GM13976 (cell line): Measurements from ENCODE around the gene ALLC.
"Not testable (repeated sequence)": the region's sequence is repeated elsewhere in the genome, so short reads cannot be mapped to it uniquely, and the experiment has no call there.

Source experiments
- DNase-seq: peaks from one replicate; pipeline ENCODE4 v3.0.0; 2012; ENCODE audit warnings: low spot score
- CTCF ChIP-seq: IDR thresholded peaks from 2 replicates; pipeline ENCODE4 v1.5.1; 2012; ENCODE audit warnings: borderline replicate concordance, mild to moderate bottlenecking; ENCODE audit not compliant: insufficient read depth; ENCODE audit errors: extremely low read depth, missing control alignments, control extremely low read depth
- in situ Hi-C: fragments of 300-500 bp; cut with MboI; formaldehyde crosslinking; loops from one replicate; pipeline ENCODE4 v1.12.0; 2022; ENCODE audit warnings: low sequenced_read_pairs, mixed read lengths, inconsistent platforms; ENCODE audit not compliant: unreplicated experiment

Gene ALLC

GRCh38 chr2:3657881-3658280 lies at the start of gene ALLC:
Gene ALLC (plus strand): TSS chr2:3658200. CDS start chr2:3671158, 12,958 bp downstream.
- DNase-seq: no peak
- in situ Hi-C loops: no loop called here
- no peak for TF ChIP-seq CTCF

GRCh38 chr2:3608373-3609278 lies 49.4 kb upstream of the ALLC start:
- DNase-seq: peak; percentile 9
- TF ChIP-seq CTCF: no peak
- in situ Hi-C loops: no loop called here

DNA sequence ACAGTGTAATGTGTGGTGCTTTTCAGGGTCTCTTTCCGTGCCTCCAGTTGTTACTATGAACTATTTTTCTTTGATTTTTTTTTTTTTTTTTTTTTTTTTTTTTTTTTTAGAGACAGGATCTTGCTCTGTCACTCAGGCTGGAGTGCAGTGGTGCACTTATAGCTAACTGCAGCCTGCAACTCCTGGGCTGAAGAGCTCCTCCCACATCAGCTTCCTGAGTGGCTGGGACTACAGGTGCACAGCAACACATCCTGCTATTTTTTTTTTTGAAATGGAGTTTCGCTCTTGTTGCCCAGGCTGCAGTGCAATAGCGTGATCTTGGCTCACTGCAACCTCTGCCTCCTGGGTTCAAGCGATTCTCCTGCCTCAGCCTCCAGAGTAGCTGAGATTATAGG lies 48.7 kb upstream of the ALLC start:
- in situ Hi-C loops, DNase-seq: not testable (repeated sequence)

DNA sequence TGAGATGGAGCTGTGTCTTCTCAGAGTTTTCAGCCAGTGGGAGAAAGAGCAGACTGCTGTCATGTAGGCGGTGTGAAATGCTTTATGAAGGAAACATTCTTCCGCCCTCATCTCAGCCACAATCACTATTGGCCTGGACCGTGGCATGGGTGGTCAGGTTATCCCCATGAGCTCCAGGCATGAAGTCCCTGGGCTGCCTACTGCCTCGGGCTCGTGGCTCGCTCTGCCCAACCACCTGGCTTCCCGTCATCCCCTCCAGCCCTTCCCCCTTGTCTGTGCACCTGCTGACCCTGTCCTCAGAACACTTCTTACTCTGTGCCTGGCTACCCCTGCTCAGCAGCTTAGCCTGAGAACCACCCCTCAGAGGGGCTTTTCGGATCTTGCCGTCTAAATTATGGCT lies 47.6 kb upstream of the ALLC start:
- TF ChIP-seq CTCF: no peak
- DNase-seq: no peak
- in situ Hi-C loops: no loop called here

GRCh38 chr2:3610881-3611505 lies 47.0 kb upstream of the ALLC start:
- no peak for DNase-seq
- in situ Hi-C loops: no loop called here
- TF ChIP-seq CTCF: no peak

DNA sequence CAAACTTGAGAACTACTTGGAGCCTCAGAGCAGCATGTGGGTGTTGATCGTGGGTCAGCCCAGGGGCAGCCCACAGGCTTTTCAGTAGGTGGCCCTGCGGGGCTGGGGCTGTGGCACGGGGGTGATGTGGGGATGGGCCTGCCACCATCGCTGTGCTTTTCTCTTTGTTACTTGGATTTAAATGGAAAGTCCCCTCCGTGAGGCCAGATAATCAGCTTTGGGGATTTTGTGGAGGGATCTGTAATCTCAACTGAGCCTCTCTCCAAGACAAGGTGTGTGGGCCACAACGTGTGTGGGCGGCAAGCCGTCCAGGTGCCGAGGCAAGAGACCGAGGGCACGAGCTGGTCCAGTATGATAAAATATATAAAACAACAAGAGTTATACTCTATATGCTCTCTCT lies 46.4 kb upstream of the ALLC start:
- no peak for DNase-seq
- in situ Hi-C loops: no loop called here
- TF ChIP-seq CTCF: no peak
